ENCODE results near the gene ZNF106. TPM values are rescaled to one million over a fixed set of nuclear protein-coding genes. Genes with fewer than 3 reads are reported as not detected.
A peak's percentile ranks its signal among the peaks of the same experiment; 100 is the strongest.

ZNF106 gene
- total RNA-seq: 92.2 TPM
- long read RNA-seq, full-length matches to known transcripts: 5 of 159 reads
- long read RNA-seq, partial matches to known transcripts: 123 of 159 reads
- long read RNA-seq, other reads (novel, unspliced or antisense): 31 of 159 reads

DNA sequence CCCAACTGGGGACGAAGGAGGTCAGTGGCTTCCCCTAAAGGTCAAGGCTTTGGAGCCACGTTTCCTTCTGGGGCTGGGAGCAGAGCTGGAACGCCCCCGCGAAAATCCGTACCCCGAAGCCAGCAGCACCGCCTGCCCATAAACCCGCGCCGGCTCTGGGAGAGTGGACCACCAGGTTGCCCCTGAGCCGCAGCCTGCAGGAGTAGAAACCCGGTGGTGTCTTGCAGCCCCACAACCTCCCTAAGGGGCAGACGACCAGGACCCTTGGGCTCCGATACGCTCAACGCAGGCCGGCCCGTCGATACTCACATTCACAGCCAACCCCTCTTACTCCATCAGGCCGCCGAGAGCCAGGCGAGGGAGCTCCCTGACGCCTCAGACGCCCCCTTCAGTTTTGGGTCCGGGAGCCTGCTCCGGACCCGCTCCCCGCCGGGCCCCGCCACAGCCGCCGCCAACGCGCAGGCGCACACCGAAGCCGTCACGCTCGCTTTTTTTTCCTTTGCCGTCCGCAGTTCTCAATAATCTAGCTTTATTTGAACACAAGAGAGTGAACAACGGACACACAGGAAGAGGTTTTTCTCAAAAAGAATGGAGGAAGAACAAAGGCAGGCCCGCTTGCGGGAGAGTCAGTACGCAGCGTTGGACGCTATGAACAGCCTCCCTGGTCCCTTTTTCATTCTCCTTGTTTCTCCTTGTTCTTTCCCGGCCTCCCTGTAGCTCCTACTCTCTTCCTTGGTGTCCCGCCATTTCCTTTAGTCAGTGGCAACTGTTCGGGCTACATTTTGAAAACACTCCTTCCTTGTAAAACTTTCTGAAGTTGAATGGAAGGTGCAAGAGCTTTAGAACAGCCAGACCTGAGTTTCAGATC is at the start of gene ZNF106:
Gene ZNF106, minus strand, starts transcription at position 471 of the 868 bp plus-strand sequence. CDS start 18,852 bp downstream, outside the sequence.
- peak; percentile 89 for DNase-seq
- no peaks in the 10 kb centered on the region for H3K36me3 ChIP-seq
- intact Hi-C loops (cut with DNase I): no loop called here
- ATAC-seq: peak; percentile 77 to 84
- no peaks in the 10 kb centered on the region for H3K9me3 ChIP-seq
- peaks cover 60% of the 10 kb centered on the region for H3K4me1 ChIP-seq
- peak within 1 kb of the TSS; percentile 94 for H3K4me3 ChIP-seq
- no peaks in the 10 kb centered on the region for H3K27me3 ChIP-seq (ENCODE audit: low read depth)
- H3K27ac ChIP-seq: peak within 1 kb of the TSS; percentile 97
- TF ChIP-seq, protein P1, sequence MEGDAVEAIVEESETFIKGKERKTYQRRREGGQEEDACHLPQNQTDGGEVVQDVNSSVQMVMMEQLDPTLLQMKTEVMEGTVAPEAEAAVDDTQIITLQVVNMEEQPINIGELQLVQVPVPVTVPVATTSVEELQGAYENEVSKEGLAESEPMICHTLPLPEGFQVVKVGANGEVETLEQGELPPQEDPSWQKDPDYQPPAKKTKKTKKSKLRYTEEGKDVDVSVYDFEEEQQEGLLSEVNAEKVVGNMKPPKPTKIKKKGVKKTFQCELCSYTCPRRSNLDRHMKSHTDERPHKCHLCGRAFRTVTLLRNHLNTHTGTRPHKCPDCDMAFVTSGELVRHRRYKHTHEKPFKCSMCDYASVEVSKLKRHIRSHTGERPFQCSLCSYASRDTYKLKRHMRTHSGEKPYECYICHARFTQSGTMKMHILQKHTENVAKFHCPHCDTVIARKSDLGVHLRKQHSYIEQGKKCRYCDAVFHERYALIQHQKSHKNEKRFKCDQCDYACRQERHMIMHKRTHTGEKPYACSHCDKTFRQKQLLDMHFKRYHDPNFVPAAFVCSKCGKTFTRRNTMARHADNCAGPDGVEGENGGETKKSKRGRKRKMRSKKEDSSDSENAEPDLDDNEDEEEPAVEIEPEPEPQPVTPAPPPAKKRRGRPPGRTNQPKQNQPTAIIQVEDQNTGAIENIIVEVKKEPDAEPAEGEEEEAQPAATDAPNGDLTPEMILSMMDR (IDR thresholded peaks at IDR 0.05): peak; percentile 17

DNA sequence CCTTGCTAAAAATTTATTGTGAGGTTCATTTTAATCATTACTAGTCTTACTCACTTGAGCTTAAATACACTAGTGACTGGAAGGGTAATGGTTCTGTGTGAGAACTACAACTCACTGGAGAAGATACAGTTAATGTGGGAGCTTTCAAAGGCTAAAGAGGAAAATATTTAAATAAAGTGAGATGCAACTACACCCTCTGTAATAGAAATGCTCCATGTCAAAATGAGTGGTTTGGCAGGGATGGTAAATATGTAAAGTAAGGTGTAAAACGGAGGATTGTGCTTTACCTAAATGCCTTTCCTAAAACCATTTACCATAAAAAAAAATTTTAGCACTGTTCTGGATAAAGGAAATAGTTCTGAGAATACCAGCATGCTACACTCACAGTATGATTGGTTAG is 42.3 kb upstream of the ZNF106 start:
- DNase-seq (no peak), ATAC-seq (no peak)
- TF ChIP-seq, protein P1 (IDR thresholded peaks at IDR 0.05): no peak
- Histone ChIP-seq H3K27me3 (ENCODE audit: low read depth) (no peaks in the 10 kb centered on the region), H3K4me3 (no peak overlapping the region), H3K27ac (no peak overlapping the region), H3K9me3 (no peaks in the 10 kb centered on the region), H3K4me1 (no peaks in the 10 kb centered on the region), H3K36me3 (peaks cover 89% of the 10 kb centered on the region)
- intact Hi-C loops (cut with DNase I): no loop called here

DNA sequence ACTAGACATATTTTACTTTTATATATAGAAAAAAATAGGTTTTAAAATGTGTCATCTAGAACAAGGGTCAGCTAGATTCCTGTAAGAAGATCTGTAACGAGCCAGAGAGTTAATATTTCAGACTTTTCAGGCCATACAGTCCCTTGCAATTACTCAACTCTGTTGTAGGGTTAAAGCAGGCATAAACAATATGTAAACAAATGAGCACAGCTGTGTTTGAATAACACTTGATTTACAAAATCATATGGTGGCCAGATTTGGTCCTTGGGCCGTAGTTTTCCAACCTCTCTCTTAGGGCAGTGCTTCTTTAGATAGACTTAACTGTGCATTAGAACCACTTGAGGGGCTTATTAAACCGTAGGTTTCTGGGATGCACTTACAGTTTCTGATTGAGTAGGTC is 38.0 kb upstream of the ZNF106 start:
- H3K4me3 ChIP-seq: no peak overlapping the region
- intact Hi-C loops (cut with DNase I): no loop called here
- no peak for DNase-seq
- TF ChIP-seq, protein P1 (IDR thresholded peaks at IDR 0.05): no peak
- no peaks in the 10 kb centered on the region for H3K4me1 ChIP-seq
- H3K27me3 ChIP-seq (ENCODE audit: low read depth): no peaks in the 10 kb centered on the region
- H3K9me3 ChIP-seq: no peaks in the 10 kb centered on the region
- H3K36me3 ChIP-seq: peaks cover 70% of the 10 kb centered on the region
- ATAC-seq: no peak
- H3K27ac ChIP-seq: no peak overlapping the region

DNA sequence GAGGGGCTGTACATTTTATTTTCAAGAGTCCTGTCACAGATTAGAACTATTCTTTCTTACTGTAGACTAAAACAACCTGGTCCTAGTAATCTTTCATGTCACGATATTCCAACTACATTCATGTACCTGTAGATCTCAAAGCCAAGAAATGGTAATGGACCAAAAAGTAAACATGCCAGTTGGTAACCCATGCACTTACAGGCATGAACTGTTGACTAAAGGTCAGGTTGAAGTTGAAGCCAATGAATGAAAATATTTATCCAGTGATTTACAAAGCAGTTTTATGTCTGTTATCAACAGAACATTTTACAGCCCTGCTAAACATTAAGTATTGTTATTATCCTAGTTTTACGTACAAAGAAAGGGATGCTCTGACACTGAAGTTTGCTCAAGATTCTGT is 32.4 kb upstream of the ZNF106 start:
- ATAC-seq (no peak), DNase-seq (no peak)
- no peaks in the 10 kb centered on the region for H3K4me1 ChIP-seq
- TF ChIP-seq, protein P1 (IDR thresholded peaks at IDR 0.05): no peak
- H3K9me3 ChIP-seq: no peaks in the 10 kb centered on the region
- no peak overlapping the region for H3K4me3 ChIP-seq
- H3K27ac ChIP-seq: no peak overlapping the region
- H3K36me3 ChIP-seq: peaks cover 70% of the 10 kb centered on the region
- no peaks in the 10 kb centered on the region for H3K27me3 ChIP-seq (ENCODE audit: low read depth)
- intact Hi-C loops (cut with DNase I): no loop called here

DNA sequence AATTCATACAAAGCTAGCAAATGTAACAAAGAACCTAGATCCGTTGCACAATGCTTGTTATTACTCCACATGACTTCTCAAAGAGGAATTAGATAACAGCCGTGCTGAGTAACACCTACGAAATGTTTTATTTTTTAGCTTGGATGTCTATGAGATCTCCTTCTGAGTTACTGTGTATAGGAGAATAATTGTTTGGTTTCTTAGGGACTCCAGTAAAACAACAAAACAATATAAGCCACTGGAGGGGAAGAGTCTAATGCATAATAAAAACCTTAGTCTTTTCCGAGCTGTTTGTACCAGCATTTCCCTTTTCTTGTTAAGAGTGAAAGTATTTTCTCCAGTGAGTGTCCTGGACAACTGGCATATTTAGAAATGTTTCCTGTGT is 20.1 kb upstream of the ZNF106 start:
- ATAC-seq (peak; percentile 79 to 88), DNase-seq (no peak)
- intact Hi-C loops (cut with DNase I): no loop called here
- Histone ChIP-seq H3K27ac (peak overlapping the region; percentile 74), H3K36me3 (peaks cover 37% of the 10 kb centered on the region), H3K4me3 (peak overlapping the region; percentile 2), H3K9me3 (no peaks in the 10 kb centered on the region), H3K27me3 (ENCODE audit: low read depth) (no peaks in the 10 kb centered on the region), H3K4me1 (peaks cover 33% of the 10 kb centered on the region)
- TF ChIP-seq, protein P1 (IDR thresholded peaks at IDR 0.05): no peak

All from lower lobe of right lung (tissue), 2 donors.